HK-2 (cell line): Measurements from ENCODE around the gene NPC1.

Experiments
- DNase-seq: peaks from one replicate; pipeline ENCODE4 v3.0.0-alpha.2; 2018; ENCODE audit not compliant: unreplicated experiment

The NPC1 gene

DNA sequence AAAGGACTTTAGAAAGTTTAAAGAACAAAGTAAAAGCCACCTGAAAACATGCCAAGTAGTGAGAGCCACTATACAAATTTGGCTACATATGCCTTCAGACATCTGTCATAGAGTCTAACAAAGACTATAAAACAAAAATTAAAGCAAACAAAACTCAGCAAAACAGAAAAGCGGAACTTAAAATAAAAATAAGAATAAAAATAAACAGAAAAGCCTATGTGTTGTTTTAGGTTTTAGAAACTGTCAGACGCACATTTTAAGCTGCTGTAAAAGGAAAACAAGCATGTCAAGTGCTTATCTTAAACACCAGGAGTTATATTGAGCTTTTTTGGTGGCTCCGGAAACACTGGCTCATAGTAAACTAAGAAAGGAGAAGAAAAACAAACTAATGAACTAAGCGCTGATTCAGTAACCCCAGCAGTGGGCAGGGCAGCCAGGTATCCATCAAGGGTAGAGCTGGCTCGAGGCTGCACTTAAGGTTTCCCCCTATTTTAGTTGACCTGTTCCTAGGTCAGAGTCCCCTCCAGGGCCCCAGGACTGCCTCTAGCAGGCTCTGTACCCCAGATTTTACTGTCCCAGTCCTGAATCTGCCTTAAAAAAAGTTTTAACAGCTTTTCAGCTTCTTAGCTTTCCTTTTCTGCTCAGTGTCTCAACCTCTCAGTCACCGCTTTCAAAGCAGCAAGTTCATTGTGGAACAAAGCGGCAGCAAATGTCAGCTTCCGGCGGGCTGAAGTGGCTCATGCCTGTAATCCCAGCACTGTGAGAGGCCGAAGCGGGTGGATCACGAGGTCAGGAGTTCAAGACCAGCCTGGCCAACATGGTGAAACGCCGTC is 98.4 kb downstream of the NPC1 start:
- DNase-seq = no peak

DNA sequence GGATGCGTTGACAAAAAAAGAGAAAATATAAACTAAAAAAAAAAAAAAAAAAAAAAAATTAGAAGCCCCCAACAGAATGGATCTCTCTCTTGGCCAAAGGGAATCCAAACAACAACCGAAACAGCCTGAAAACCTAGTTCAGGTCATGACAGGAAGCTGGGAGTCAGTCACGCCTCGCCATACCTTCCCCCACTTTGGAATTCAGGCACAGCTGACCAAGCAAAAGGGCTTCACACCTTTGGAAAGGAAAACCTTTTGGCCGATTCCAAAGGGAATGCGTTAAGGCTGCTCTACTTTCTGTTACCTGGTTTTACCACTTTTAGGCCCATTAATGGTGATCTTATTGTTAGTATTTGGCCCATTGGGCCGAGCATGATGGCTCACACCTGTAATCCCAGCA is 100.9 kb downstream of the NPC1 start:
- no peak for DNase-seq

DNA sequence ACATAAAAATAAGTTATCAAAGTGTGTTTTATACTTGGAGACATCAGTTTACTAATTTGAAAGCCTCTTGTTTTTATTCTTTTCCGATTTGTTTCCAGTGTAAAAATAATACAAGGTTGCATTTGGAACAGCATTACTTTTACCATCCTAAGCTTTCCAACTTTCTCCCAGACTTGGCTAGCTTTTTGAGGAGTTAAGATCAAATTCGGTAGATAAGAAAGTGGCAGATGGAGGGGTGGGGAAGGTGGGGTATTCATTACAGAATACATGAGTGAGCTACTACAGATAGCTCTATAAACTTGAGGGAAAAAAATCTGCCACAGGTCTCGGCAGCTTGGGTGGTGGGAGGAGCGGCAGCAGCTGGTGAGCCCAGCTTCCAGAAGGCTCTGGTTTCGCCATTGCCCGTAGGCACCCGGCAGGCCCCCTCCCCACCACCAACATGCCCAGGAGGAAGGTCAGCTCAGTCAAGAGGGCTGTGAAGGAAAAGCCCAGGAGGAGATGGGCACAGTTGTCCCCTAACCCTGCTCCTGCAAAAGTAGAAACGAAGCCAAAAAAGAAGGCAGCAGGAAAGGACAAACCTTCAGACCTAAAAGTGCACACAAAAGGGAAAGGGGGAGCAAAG is 101.6 kb downstream of the NPC1 start:
- DNase-seq = no peak
